Brain microvascular endothelial cell (primary cell): ENCODE measurements around the gene TRUB1.

ENCODE experiments used
- DNase-seq: peaks from one replicate; pipeline ENCODE4 v3.0.0-alpha.2; 2020
- H3K27ac ChIP-seq: fragments of 250-450 bp; sonication (Bioruptor Pico); 2 replicates; pipeline ENCODE4 v1.5.1; 2020; ENCODE audit warnings: mild to moderate bottlenecking, moderate library complexity
- H3K27me3 ChIP-seq: fragments of 250-450 bp; sonication (Bioruptor Pico); replicated peaks from 2 replicates; pipeline ENCODE4 v1.5.1; 2020; ENCODE audit warnings: mild to moderate bottlenecking
- H3K36me3 ChIP-seq: fragments of 250-450 bp; sonication (Bioruptor Pico); replicated peaks from 2 replicates; pipeline ENCODE4 v1.5.1; 2020; ENCODE audit warnings: mild to moderate bottlenecking
- H3K4me3 ChIP-seq: 2 replicates; pipeline ENCODE4 v1.5.1; 2011; ENCODE audit warnings: low read depth, mild to moderate bottlenecking, control low read depth, low read length, moderate library complexity
- in situ Hi-C: cut with HindIII; loops from 2 replicates; pipeline ENCODE4 v1.10.0; 2017; ENCODE audit warnings: low sequenced_read_pairs, low pct_ligation_motif_present
- TF ChIP-seq, protein P1 (sequence below): IDR thresholded peaks from 2 replicates; pipeline ENCODE4 v1.5.1; 2011; ENCODE audit warnings: low read depth, mild to moderate bottlenecking, moderate library complexity, low read length, control low read depth, inconsistent platforms; ENCODE audit errors: missing control alignments

The TRUB1 gene

GRCh38 chr10:114900658-114901057, 37.3 kb upstream of the TRUB1 start:
- in situ Hi-C loops = no loop called here
- TF ChIP-seq, protein P1, sequence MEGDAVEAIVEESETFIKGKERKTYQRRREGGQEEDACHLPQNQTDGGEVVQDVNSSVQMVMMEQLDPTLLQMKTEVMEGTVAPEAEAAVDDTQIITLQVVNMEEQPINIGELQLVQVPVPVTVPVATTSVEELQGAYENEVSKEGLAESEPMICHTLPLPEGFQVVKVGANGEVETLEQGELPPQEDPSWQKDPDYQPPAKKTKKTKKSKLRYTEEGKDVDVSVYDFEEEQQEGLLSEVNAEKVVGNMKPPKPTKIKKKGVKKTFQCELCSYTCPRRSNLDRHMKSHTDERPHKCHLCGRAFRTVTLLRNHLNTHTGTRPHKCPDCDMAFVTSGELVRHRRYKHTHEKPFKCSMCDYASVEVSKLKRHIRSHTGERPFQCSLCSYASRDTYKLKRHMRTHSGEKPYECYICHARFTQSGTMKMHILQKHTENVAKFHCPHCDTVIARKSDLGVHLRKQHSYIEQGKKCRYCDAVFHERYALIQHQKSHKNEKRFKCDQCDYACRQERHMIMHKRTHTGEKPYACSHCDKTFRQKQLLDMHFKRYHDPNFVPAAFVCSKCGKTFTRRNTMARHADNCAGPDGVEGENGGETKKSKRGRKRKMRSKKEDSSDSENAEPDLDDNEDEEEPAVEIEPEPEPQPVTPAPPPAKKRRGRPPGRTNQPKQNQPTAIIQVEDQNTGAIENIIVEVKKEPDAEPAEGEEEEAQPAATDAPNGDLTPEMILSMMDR = no peak
- no peaks in the 10 kb centered on the region for H3K27me3 ChIP-seq
- H3K27ac ChIP-seq = no peak overlapping the region
- H3K36me3 ChIP-seq = no peaks in the 10 kb centered on the region
- DNase-seq = no peak
- no peak overlapping the region for H3K4me3 ChIP-seq

DNA sequence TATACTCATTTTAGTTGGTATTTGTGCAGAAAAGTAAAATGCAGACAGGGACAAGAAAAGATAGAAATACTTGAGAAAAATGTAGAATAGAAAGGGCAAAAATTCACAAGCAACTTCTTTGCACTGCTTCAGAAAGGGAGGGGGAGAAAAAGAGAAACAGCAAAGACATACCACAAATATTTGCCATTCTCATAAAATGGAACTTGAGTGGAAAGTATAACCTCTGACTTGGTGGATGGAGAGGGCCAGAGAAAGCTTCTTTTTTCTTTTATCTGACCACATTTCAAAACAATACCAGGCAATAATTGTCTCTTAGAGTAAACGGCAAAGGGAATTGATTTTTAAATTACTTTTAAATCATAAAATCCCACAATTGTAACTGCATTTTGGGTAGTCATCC, 35.8 kb upstream of the TRUB1 start:
- TF ChIP-seq, protein P1 = no peak
- Histone ChIP-seq H3K4me3 (no peak overlapping the region), H3K27ac (no peak overlapping the region), H3K36me3 (no peaks in the 10 kb centered on the region), H3K27me3 (no peaks in the 10 kb centered on the region)
- in situ Hi-C loops = no loop called here
- no peak for DNase-seq

DNA sequence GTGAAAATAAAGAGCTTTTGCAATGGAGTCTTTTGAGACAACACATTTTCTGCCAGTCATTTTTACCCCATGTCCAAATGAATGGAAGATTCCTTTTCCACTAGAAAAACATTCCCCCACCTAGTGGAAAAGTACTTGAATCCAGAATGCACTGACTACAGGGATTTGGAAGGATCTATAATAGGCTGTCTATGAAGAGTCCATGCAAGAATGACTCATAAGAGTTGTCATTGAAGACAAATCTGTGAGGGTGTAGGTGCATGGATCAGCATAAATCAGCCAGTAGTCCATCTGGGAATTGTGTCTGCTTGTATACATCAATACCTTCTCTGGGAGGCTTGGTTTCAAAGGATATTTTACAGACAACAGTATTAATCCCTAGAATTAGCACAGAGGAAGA, 32.5 kb upstream of the TRUB1 start:
- Histone ChIP-seq H3K27me3 (no peaks in the 10 kb centered on the region), H3K36me3 (no peaks in the 10 kb centered on the region), H3K4me3 (no peak overlapping the region), H3K27ac (no peak overlapping the region)
- in situ Hi-C loops = no loop called here
- peak; percentile 25 for DNase-seq
- TF ChIP-seq, protein P1 = no peak

- Histone ChIP-seq H3K36me3 (no peaks in the 10 kb centered on the region), H3K27ac (no peak overlapping the region), H3K4me3 (no peak overlapping the region), H3K27me3 (no peaks in the 10 kb centered on the region)
- in situ Hi-C loops = no loop called here
- no peak for DNase-seq
- TF ChIP-seq, protein P1 = no peak
Measured at GRCh38 chr10:114906981-114907380, 31.0 kb upstream of the TRUB1 start.

DNA sequence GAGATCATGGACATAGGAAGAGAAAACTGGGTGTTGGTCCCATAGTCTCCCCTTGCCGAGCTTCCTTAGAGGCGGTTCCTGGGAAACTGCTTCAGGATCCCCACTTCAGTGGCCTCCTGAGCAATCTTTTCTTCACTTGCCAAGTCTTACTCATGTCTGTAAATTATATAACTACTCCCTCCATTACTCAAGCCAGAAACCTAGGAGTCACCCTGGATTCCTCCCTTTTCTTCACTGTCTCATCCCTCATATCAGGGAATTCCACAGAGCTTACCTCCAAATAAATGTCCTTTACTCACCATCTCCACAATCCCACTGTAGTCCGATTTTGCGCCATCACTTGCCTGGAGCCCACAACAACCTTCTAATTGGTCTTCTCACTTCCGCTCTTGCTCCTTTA, 29.1 kb upstream of the TRUB1 start:
- Histone ChIP-seq H3K4me3 (no peak overlapping the region), H3K27ac (no peak overlapping the region), H3K27me3 (no peaks in the 10 kb centered on the region), H3K36me3 (no peaks in the 10 kb centered on the region)
- in situ Hi-C loops = no loop called here
- TF ChIP-seq, protein P1 = no peak
- DNase-seq = no peak

DNA sequence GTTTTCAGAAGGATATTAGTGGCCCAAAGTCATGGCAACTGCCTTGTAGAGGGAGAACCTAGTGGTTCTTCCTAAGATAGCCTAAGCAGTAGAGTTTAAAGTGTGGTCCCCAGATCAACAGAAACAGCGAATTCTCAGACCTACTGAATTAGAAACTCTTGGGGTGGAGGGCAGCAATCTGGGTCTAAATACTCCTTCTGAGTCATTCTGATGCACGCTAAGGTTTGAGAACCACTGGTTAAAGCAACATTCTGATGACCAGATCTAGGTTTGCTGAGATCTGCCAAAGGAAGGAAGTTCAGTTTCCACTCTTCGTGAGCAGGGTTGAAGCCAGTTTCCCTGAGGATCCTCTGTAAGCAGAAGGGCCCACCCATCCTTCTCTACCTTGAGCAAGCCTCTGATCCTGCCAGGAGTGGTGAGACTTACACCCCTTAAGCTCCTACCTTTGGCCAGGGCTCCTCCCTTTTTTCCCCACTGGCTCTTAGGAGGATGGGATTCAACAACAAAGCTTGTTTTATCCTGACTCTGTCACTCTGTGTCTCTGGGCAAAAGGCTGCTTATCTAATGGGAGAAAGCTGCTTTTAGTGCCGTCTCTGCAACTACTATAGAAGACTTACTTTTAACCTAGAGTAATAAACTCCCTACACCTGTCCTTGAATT, 26.8 kb upstream of the TRUB1 start:
- peak; percentile 59 for DNase-seq
- in situ Hi-C loops = no loop called here
- H3K27ac ChIP-seq = no peak overlapping the region
- H3K4me3 ChIP-seq = no peak overlapping the region
- no peaks in the 10 kb centered on the region for H3K36me3 ChIP-seq
- H3K27me3 ChIP-seq = no peaks in the 10 kb centered on the region
- TF ChIP-seq, protein P1 = no peak
